Hematopoietic multipotent progenitor cell treated with erythropoietin and hydrocortisone succinate and interleukin-3 and kit ligand, for 15 days (in vitro differentiated cells): ENCODE measurements around the gene UTF1.

ENCODE experiments used
- DNase-seq: peaks from one replicate; pipeline ENCODE4 v3.0.0-alpha.2; 2015; ENCODE audit warnings: low spot score

The UTF1 gene

DNA sequence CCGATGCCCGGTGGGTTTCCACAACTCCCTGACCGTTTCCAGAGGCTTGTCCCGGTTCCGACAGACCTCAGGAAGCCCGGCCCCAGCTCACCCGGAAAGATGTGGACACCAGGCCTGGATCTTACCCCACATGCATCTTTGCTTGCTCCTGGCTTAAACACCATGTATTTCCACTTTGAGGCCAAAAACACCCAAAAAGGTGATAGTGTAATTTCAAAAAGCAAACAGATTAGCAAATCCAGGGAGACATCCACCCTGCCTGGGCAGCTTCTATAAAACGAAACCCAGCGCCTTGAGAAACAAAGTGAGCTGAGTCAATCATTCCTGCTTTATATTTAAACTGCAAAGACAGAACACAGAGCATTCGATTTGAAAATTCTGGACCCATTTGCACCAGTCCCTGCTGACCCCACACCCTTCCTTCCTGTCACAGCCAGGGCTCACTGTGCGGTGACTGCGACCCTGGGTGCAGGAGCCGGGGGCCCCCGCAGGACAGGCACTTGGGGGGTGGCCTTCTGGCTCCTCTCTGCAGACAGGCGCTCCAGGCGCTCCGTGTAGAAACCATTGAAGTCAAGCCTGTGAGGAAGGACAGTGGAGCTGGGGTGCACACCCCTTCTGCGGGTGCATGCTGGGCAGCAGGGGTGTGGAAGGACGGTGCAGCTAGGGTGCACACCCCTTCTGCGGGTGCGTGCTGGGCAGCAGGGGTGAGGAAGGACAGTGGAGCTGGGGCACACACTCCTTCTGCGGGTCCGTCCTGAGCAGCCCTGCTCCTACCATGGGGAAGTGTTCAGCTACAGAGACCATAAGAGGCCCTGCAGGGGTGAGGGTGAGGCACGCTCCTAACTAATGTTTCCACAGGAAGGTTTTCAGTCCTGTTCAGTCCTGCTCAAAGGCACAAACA lies 49.6 kb downstream of the UTF1 start:
- no peak for DNase-seq

DNA sequence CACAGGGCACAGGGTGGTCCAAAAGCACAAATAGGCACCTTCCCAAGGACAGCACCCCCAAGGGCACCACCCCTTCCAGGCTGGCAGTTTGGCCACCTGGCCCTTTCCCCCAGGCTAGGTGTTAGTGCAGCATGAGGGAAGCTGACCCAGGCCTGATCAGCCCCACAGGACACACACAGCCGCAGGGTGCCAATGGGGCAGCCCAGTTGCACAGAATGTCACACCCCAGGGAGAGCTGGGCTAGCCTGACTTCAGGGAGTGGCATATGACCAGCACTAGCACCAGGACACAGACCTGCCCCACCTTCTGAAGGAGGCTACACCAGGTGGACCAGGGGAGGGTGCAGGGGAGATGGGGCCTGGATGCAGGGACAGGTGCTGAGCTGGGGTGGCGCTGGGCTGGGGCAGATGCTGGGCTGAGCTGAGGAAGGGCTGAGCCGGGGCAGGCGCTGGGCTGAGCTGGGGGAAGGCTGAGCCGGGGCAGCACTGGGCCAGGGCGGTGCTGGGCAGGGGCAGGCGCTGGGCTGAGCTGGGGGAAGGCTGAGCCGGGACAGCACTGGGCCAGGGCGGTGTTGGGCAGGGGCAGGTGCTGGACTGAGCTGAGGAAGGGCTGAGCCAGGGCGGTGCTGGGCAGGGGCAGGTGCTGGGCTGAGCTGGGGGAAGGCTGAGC lies 50.5 kb downstream of the UTF1 start:
- no peak for DNase-seq

DNA sequence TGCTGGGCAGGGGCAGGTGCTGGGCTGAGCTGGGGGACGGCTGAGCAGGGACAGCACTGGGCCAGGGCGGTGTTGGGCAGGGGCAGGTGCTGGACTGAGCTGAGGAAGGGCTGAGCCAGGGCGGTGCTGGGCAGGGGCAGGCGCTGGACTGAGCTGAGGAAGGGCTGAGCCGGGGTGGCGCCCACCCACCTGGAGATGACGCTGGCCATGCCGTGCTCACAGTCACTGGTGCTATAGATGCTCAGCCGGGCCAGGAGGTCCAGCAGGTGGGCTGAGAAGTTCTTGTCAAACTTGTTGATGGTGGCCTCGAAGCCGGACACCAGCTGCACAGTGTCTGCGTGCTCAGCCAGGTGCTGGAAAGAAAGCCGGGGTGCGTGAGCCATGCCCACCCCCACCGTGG lies 51.1 kb downstream of the UTF1 start:
- no peak for DNase-seq
